Measurements from ENCODE around the gene RBM20. TPM values are rescaled to one million over a fixed set of nuclear protein-coding genes. Genes with fewer than 3 reads are reported as not detected.
A peak's percentile ranks its signal among the peaks of the same experiment; 100 is the strongest.

Gene RBM20
- total RNA-seq, 4 donors from 2014 or later = 0.54 to 4.3 (median 1.5) TPM

DNA sequence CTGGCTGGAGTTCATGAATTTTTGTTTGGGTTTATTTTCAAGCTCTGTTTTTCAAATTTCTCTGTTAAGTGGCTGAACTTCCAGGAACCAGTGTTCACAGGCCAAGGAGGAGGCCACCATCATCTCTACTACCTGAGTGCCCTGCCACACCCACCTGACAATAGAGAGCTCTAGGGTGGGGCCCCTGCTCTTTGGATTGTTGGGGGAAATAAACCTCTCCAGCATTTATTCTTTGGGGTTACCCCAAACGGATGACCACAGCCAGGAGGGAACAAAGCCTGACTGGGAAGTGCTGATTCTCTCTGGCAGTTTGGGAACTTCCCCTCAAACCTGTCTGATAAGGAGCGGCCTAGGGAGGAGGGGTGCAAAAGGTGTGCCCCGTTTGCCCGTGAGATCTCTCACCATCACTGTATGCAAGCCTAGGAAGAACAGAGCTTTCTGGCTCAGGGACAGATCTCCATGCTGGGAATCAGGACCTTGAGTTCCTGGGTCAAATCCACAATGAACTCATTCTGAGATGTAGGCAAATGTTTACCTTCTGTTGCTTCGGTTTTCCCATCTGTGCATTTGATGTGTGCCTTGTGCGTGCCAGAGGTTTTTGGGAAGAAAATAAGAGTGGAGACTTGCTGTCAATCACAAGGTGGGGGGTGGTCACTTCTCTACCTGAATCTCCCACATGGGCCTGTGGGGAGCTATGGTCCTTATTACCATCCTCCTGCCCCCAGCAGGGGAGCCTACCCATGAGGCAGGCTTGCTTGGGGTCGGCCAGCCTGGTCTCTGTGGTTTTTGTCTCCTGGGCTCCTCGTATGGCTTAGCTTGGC is 199.9 kb downstream of the RBM20 start:
- intact Hi-C loops (cut with DNase I) = no loop called here
- 84 to 87% methylated on average over 8 of the region's 8 CpGs for WGBS, 2 donors
- TF ChIP-seq, protein P1, sequence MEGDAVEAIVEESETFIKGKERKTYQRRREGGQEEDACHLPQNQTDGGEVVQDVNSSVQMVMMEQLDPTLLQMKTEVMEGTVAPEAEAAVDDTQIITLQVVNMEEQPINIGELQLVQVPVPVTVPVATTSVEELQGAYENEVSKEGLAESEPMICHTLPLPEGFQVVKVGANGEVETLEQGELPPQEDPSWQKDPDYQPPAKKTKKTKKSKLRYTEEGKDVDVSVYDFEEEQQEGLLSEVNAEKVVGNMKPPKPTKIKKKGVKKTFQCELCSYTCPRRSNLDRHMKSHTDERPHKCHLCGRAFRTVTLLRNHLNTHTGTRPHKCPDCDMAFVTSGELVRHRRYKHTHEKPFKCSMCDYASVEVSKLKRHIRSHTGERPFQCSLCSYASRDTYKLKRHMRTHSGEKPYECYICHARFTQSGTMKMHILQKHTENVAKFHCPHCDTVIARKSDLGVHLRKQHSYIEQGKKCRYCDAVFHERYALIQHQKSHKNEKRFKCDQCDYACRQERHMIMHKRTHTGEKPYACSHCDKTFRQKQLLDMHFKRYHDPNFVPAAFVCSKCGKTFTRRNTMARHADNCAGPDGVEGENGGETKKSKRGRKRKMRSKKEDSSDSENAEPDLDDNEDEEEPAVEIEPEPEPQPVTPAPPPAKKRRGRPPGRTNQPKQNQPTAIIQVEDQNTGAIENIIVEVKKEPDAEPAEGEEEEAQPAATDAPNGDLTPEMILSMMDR (IDR thresholded peaks at IDR 0.05) = no peak
- no peak for TF ChIP-seq POLR2A (IDR thresholded peaks at IDR 0.05)
- H3K27me3 ChIP-seq = no peaks in the 10 kb centered on the region
- no peak overlapping the region for H3K4me3 ChIP-seq (replicated peaks in 1 of 3)
- H3K9me3 ChIP-seq = no peaks in the 10 kb centered on the region
- H3K4me1 ChIP-seq = peaks cover 59 to 72% of the 10 kb centered on the region in 2 donors
- H3K36me3 ChIP-seq = no peaks in the 10 kb centered on the region
- peak overlapping the region; percentile 78 to 91 (median 89) for H3K27ac ChIP-seq
- DNase-seq = no peak

DNA sequence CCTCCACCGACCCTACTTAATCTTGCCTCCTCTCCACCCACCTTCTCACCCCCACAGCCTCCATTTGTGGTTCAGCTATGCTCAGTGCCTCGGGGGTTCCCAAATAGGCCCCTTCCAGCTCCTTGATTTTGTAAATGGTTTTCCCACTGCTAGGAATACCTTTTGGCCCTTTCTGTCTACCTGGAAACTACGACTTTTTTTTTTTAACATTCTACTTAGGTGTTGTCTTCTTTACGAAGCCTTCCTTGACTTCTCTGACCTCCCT is 200.4 kb downstream of the RBM20 start:
- H3K4me1 ChIP-seq = peaks cover 54 to 66% of the 10 kb centered on the region in 2 donors
- no peaks in the 10 kb centered on the region for H3K27me3 ChIP-seq
- WGBS, 2 donors = 91 to 98% methylated on average over 4 of the region's 4 CpGs
- H3K27ac ChIP-seq = peak overlapping the region in 2 of 3 donors; percentile 89 to 91
- no peak overlapping the region for H3K4me3 ChIP-seq (replicated peaks in 1 of 3)
- no peaks in the 10 kb centered on the region for H3K9me3 ChIP-seq
- H3K36me3 ChIP-seq = no peaks in the 10 kb centered on the region
- DNase-seq = no peak
- no peak for TF ChIP-seq POLR2A (IDR thresholded peaks at IDR 0.05)
- TF ChIP-seq, protein P1 (IDR thresholded peaks at IDR 0.05) = no peak
- intact Hi-C loops (cut with DNase I) = no loop called here

DNA sequence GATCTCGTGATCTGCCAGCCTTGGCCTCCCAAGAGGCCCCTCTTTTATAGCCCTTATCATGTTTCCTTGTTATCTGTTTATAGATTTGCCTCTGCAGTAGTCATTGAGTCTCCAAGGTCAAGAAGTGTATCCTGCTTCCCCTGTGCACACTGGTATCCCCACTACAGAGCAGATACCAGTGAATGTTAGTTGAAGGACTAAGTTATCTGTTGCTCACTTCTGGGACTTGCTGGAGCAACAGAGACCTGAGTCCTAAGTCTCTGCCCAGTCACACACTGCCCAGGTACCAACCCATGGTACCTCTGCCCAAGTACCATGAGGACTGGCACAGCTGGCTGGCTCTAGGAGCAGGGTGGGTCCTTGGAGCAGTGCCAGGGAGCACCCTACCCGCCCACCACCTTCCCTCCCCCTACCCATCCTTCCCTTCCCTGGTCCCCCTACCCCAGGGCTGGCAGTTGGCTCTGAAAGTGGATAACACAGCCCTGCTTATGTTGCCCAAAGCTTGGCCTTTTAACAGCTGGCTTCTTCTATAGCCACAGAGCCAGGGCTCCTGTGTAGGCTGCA is 201.1 kb downstream of the RBM20 start:
- TF ChIP-seq, protein P1 (IDR thresholded peaks at IDR 0.05) = no peak
- TF ChIP-seq POLR2A (IDR thresholded peaks at IDR 0.05) = no peak
- 79 to 86% methylated on average over 1 to 2 of the region's 2 CpGs for WGBS, 2 donors
- Histone ChIP-seq H3K36me3 (no peaks in the 10 kb centered on the region), H3K4me3 (replicated peaks in 1 of 3) (no peak overlapping the region), H3K27me3 (no peaks in the 10 kb centered on the region), H3K27ac (peak overlapping the region; percentile 40 to 54 (median 53)), H3K4me1 (peaks cover 50 to 62% of the 10 kb centered on the region in 2 donors), H3K9me3 (no peaks in the 10 kb centered on the region)
- no peak for DNase-seq
- intact Hi-C loops (cut with DNase I) = no loop called here

DNA sequence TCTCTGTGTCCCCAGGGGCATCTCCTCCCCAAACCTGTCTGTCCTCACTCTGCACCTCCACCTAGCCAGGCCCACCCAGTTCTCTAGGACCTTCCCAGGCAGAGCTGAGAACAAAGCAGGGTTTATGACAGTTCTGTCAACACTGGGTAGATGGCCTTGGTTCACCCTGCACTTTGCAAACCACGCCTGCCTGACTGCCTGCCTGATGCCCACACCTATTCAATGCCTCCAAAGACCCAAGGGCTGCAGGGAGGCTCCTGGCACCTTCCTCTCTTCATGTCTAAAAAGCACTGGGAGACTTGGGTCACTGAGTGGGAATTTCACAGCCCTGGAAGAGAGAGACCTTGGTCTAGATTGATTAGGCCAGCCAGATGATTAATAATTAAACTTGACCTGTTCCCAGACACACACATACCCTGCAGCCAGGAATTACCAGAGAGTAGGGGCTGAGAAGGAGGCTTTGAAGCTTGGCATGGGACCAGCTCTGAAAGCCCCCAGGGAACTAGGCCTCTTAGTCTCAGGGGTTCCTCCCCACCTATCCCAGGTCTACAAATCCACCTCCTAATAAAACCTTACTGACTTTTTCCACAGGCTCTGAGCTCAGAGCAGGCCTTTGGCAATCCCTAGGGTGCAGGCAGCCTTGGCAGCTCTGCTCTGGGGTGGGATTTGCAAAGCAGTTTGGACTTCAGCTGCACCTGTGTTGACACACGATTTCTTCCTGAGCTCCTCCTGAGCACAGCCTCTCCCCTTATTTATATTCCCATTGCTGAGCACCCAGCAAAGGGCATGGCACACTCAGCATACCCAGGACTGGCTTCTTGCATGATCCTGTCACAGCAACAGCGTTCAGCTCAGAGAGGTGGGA is 201.9 kb downstream of the RBM20 start:
- TF ChIP-seq, protein P1 (IDR thresholded peaks at IDR 0.05) = no peak
- no peak for TF ChIP-seq POLR2A (IDR thresholded peaks at IDR 0.05)
- intact Hi-C loops (cut with DNase I) = no loop called here
- WGBS, 2 donors = 65 to 67% methylated on average over 3 of the region's 3 CpGs
- no peaks in the 10 kb centered on the region for H3K27me3 ChIP-seq
- H3K36me3 ChIP-seq = no peaks in the 10 kb centered on the region
- H3K4me3 ChIP-seq (replicated peaks in 1 of 3) = no peak overlapping the region
- no peaks in the 10 kb centered on the region for H3K9me3 ChIP-seq
- peaks cover 50 to 61% of the 10 kb centered on the region in 2 donors for H3K4me1 ChIP-seq
- no peak for DNase-seq
- peak overlapping the region; percentile 40 to 54 (median 53) for H3K27ac ChIP-seq

Data from thyroid gland (tissue), 4 donors.